ENCODE measurements around the gene FMN1. TPM values are rescaled to one million over a fixed set of nuclear protein-coding genes. Genes with fewer than 3 reads are reported as not detected.

FMN1 gene
- total RNA-seq, 1 donor from 2014 or later = 4.3 TPM

DNA sequence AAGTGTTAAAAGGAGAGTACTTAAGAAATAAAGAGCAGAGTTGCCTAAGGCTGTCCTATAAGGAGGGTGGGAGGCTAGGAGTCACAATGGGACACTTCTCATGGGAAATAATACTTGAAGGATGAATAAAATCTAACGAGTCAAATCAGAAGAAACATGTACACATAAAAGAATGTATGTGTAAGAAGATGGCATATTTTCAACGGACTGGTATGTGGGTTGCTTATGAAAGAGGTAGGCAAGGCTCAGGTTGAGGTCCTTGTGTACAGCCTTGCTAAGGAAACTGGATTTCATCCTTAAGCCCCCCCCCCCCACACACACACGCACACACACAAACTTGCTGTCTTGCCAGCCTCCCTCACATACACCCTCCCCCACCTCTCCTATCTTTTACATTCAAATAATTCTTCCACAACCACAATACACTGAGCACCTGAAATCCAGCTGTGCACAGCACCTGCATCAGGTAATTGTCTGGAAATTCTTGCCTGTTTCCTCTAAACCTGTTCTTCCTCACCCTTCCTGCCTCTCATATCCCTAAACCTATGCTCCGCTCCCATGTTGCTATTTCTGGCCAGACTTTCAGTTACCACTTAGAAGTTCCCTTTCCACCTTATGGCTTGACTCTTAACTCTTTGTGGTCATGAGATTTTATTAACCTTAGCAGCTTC lies 79.2 kb downstream of the FMN1 start:
- TF ChIP-seq CTCF (conservative IDR thresholded peaks at IDR 0.05; ENCODE audit: low read depth, low read length) = no peak
- no peak for DNase-seq (ENCODE audit: low read depth)
- H3K4me3 ChIP-seq (ENCODE audit: low read depth, low read length) = no peak overlapping the region

- TF ChIP-seq CTCF (conservative IDR thresholded peaks at IDR 0.05; ENCODE audit: low read depth, low read length) = no peak
- no peak for DNase-seq (ENCODE audit: low read depth)
- H3K4me3 ChIP-seq (ENCODE audit: low read depth, low read length) = no peak overlapping the region
These were observed 80.2 kb downstream of the FMN1 start for GRCh38 chr15:33114374-33114717.

- TF ChIP-seq CTCF (conservative IDR thresholded peaks at IDR 0.05; ENCODE audit: low read depth, low read length) = no peak
- H3K4me3 ChIP-seq (ENCODE audit: low read depth, low read length) = no peak overlapping the region
- no peak for DNase-seq (ENCODE audit: low read depth)
These were observed 80.7 kb downstream of the FMN1 start for GRCh38 chr15:33113666-33114373.

DNA sequence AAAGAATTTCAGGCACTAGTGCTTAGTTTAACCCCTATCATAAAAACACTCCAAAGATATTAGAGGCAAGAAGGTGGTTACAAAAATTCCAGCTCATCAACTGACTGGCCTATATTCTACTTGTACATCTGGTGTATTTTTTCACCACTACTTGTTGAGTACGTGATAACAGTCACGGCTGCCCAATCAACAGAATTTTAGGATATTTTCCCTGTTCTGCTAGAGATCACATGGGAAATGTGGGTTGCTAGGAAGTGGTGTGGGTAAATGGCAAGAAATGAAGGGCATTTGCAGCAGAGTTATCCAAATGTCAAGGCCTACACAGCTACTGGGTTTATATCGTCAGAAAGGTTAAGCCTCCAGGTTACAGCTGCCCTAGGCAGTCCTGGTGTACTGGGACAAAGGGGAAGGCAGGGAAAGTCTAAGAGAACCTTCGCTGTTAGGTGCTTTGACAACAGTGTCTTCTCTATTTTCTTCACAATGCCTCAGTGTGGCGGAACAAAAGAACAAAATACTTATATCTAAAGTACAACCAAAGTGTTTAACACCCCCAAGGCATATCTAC lies 81.9 kb downstream of the FMN1 start:
- no peak for DNase-seq (ENCODE audit: low read depth)
- no peak for TF ChIP-seq CTCF (conservative IDR thresholded peaks at IDR 0.05; ENCODE audit: low read depth, low read length)
- no peak overlapping the region for H3K4me3 ChIP-seq (ENCODE audit: low read depth, low read length)

DNA sequence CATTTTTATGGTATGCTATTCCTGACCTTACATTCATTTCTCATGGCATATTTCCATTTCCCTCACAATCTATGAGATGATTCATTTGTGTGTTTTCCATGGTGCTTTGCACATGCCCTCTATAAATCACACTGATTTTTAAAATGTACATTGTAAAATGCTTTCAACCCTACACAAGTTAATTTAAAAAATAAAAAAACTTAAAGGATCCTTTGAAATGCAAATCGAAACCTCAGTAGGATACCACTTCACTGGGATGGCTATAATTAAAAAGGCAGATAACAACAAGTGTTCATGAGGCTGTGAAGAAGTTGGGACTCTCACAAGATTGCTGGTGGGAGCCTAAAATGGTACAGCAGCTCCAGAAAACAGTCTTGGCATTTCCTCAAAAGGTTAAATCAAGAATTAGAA lies 83.5 kb downstream of the FMN1 start:
- no peak overlapping the region for H3K4me3 ChIP-seq (ENCODE audit: low read depth, low read length)
- TF ChIP-seq CTCF (conservative IDR thresholded peaks at IDR 0.05; ENCODE audit: low read depth, low read length) = no peak
- no peak for DNase-seq (ENCODE audit: low read depth)

GRCh38 chr15:33109345-33109744 lies 85.2 kb downstream of the FMN1 start:
- no peak for DNase-seq (ENCODE audit: low read depth)
- TF ChIP-seq CTCF (conservative IDR thresholded peaks at IDR 0.05; ENCODE audit: low read depth, low read length) = no peak
- H3K4me3 ChIP-seq (ENCODE audit: low read depth, low read length) = no peak overlapping the region
